Hair follicular keratinocyte (primary cell): Measurements from ENCODE around the gene EXD1. TPM values are rescaled to one million over a fixed set of nuclear protein-coding genes. Genes with fewer than 3 reads are reported as not detected.

Experiments
- total RNA-seq: library from RNA; depleted of rRNA; stranded (reverse); fragments of >200 nt; gene quantifications from 2 replicates; pipeline ENCODE4 v1.2.3, GENCODE V29; 2015

The EXD1 gene, protein sequence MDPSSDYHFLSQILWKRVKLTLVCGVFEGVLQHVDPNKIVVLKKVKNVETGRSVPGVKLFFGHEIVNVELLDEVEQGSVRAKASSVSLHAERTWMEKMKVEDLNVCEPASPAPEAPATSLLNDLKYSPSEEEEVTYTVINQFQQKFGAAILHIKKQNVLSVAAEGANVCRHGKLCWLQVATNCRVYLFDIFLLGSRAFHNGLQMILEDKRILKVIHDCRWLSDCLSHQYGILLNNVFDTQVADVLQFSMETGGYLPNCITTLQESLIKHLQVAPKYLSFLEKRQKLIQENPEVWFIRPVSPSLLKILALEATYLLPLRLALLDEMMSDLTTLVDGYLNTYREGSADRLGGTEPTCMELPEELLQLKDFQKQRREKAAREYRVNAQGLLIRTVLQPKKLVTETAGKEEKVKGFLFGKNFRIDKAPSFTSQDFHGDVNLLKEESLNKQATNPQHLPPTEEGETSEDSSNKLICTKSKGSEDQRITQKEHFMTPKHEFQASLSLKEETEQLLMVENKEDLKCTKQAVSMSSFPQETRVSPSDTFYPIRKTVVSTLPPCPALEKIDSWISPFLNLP
- 0.57 TPM in 1 of 2 replicates, not detected in the other for total RNA-seq

DNA sequence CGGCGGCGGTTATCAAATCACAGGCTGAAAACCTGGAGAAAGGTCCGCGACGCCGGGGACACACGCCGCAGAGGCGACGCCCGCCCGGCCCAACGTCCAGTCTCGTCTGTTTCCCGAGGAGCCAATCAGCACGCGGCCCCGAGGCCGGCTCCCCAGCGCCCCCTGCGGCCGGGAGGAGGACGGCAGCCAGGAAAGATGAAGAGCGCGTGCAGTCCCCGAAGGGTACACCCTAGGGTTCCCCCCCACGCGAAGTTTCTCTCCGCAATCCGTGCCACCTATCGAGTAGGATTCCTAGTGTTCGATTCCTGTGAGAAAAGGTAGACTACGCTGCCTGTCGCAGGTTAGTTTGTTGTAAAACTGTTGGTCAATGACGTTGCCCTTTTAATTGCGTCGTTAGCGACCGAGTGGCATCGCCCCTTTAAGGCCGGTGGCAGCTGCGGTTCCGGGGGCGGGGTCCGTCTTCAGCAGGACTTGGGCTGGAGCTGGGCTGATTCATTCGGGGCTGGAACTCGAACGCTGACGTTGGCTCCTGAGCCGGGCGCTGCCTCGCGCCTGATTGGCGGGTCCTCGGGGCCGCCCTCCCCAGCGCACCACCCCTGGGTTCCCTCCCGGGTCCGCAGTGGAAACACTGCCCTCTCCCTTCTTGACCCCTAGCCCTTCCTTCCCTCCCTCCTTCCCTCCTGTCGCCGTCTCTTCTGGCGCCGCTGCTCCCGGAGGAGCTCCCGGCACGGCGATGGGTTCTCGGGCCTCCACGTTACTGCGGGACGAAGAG, at the start of gene EXD1, which contains the start of gene CHP1:
EXD1 (minus strand) TSS at position 108 of the 772 bp plus-strand sequence. CDS start 4,182 bp downstream, outside the sequence.
CHP1 (plus strand) TSS at position 619 of the 772 bp plus-strand sequence; CDS start at position 734, 115 bp downstream.

Other genes with a start within 250 kb of the EXD1 start
- 22.5 and 22.7 TPM in 2 replicates for gene INO80, start 114.5 kb downstream of the EXD1 start, total RNA-seq
- 120 and 171 TPM in 2 replicates for gene CHP1, start 511 bp upstream of the EXD1 start, total RNA-seq
- 7.6 and 22.3 TPM in 2 replicates for gene OIP5, start 101.8 kb upstream of the EXD1 start, total RNA-seq
- 31.2 and 75.4 TPM in 2 replicates for gene NUSAP1, start 102.1 kb upstream of the EXD1 start, total RNA-seq
- gene NDUFAF1, start 171.7 kb upstream of the EXD1 start, total RNA-seq: 27.2 and 37.6 TPM in 2 replicates
- 13.9 and 22.6 TPM in 2 replicates for gene RTF1, start 186.3 kb upstream of the EXD1 start, total RNA-seq